Spleen (tissue), 7 donors: ENCODE measurements around the gene ANKS3.

Experiments used
- POLR2A ChIP-seq, 3 donors: fragments of 450-650 bp; IDR thresholded peaks; one replicate each; pipeline ENCODE4 v1.5.1; 2017; ENCODE audit warnings: antibody characterized with exemption in 3 of 3, mild to moderate bottlenecking in 1 of 3
- POLR2AphosphoS5 ChIP-seq, 3 donors: sonication (generic); formaldehyde crosslinking; IDR thresholded peaks; one replicate each; pipeline ENCODE4 v1.5.1; 2017; ENCODE audit warnings: antibody characterized with exemption in 3 of 3
- TF ChIP-seq, protein P1 (sequence below), 11 experiments: fragments of 200-600 bp in 7 of 11; fragments of 450-650 bp in 4 of 11; sonication (generic) in 4 of 11; IDR thresholded peaks in 8 of 11; conservative IDR thresholded peaks in 3 of 11; 1 replicate in 7 of 11; 2 replicates in 4 of 11; pipeline versions ENCODE4 v1.4.0 to v1.8.0; 2016 to 2021; ENCODE audit warnings: antibody characterized with exemption in 11 of 11, inconsistent platforms in 4 of 11, mild to moderate bottlenecking in 1 of 11
- donor health status: DM: no; HTN: no; CAD: no; lungs with moderate emphysema.
- donor health status: DM: no; HTN: no; CAD: no.
- donor health status: DM: no; HTN: no; CAD: no.

DNA sequence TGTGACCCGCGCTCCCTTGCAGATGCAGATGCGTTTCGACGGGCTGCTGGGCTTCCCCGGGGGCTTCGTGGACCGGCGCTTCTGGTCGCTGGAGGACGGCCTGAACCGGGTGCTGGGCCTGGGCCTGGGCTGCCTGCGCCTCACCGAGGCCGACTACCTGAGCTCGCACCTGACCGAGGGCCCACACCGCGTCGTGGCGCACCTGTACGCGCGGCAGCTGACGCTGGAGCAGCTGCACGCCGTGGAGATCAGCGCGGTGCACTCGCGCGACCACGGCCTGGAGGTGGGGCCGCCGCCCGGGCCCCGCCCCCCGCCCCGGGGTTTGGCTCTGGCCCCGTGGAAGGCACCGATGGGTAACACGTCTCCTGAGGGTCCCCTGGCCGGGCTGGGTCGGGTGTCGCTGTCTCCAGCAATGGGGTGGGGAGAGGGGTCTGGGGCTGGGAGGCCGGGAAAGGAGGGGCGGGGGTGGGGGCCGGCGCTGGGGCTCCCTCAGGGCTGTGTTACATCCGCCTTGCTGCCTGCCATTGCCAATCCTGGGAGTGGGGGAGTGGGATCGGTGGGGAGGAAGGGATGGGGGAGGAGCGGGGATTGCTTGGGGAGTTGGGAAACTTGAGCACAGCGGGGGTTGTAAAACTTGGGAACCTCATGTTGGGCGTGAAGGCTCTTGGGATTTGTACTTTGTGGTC, 40.0 kb downstream of the ANKS3 start:
- TF ChIP-seq, protein P1, sequence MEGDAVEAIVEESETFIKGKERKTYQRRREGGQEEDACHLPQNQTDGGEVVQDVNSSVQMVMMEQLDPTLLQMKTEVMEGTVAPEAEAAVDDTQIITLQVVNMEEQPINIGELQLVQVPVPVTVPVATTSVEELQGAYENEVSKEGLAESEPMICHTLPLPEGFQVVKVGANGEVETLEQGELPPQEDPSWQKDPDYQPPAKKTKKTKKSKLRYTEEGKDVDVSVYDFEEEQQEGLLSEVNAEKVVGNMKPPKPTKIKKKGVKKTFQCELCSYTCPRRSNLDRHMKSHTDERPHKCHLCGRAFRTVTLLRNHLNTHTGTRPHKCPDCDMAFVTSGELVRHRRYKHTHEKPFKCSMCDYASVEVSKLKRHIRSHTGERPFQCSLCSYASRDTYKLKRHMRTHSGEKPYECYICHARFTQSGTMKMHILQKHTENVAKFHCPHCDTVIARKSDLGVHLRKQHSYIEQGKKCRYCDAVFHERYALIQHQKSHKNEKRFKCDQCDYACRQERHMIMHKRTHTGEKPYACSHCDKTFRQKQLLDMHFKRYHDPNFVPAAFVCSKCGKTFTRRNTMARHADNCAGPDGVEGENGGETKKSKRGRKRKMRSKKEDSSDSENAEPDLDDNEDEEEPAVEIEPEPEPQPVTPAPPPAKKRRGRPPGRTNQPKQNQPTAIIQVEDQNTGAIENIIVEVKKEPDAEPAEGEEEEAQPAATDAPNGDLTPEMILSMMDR (IDR thresholded peaks at IDR 0.05 in 8 of 11, conservative IDR thresholded peaks at IDR 0.05 in 3 of 11) = no peak
- no peak for TF ChIP-seq POLR2A (IDR thresholded peaks at IDR 0.05)
- TF ChIP-seq POLR2AphosphoS5 (IDR thresholded peaks at IDR 0.05) = no peak
